HEK293 (cell line): ENCODE results near the gene DDO.

Source experiments
- CTCF ChIA-PET: fragments of 350-600 bp; formaldehyde crosslinking; extraction: SDS; loops from one replicate; lab custom pipeline; 2021; ENCODE audit warnings: antibody characterized with exemption; lab: Yijun Ruan, JAX
- POLR2A ChIA-PET: fragments of 300-600 bp; formaldehyde crosslinking; extraction: SDS; loops from one replicate; lab custom pipeline; 2020; ENCODE audit warnings: antibody characterized with exemption, inconsistent platforms; lab: Yijun Ruan, JAX
- H3K27ac ChIP-seq: fragments of 200-500 bp; sonication (Bioruptor generic); 2 replicates; pipeline ENCODE4 v1.5.1; 2014; ENCODE audit warnings: low read depth, low read length, control low read depth, inconsistent platforms; ENCODE audit errors: extremely low read depth
- H3K36me3 ChIP-seq, 2 experiments: fragments of 200-500 bp in 1 of 2; sonication (Bioruptor generic) in 1 of 2; 1 replicate in 1 of 2; 2 replicates in 1 of 2; pipeline ENCODE4 v1.5.1; 2014 to 2017; ENCODE audit warnings: inconsistent platforms in 2 of 2, low read length in 2 of 2; ENCODE audit not compliant: control insufficient read depth in 2 of 2, insufficient read depth in 1 of 2
- H3K4me1 ChIP-seq: fragments of 200-500 bp; sonication (Bioruptor generic); 2 replicates; pipeline ENCODE4 v1.5.1; 2014; ENCODE audit warnings: mild to moderate bottlenecking, low read length, inconsistent platforms; ENCODE audit not compliant: control insufficient read depth, insufficient read depth
- H3K4me3 ChIP-seq: 2 replicates; pipeline ENCODE4 v1.5.1; 2011; ENCODE audit warnings: low read depth, mild to moderate bottlenecking, control low read depth, low read length, moderate library complexity
- H3K9me3 ChIP-seq: fragments of 200-500 bp; sonication (Bioruptor generic); 2 replicates; pipeline ENCODE4 v1.5.1; 2014; ENCODE audit warnings: low read depth, low read length, inconsistent platforms; ENCODE audit not compliant: control insufficient read depth, insufficient read depth
- AEBP2 ChIP-seq: fragments of 450-650 bp; formaldehyde crosslinking; IDR thresholded peaks from 2 replicates; pipeline ENCODE4 v1.5.1; 2016; ENCODE audit warnings: missing biosample characterization, missing genetic modification characterization, borderline replicate concordance
- TRIM28 ChIP-seq: IDR thresholded peaks from 2 replicates; pipeline ENCODE4 v1.6.1; 2011; ENCODE audit warnings: low read length, control low read depth, borderline replicate concordance
- YY1 ChIP-seq: fragments of 450-650 bp; formaldehyde crosslinking; IDR thresholded peaks from 2 replicates; pipeline ENCODE4 v1.5.1; 2018; ENCODE audit warnings: missing biosample characterization, missing genetic modification characterization
- ZEB2 ChIP-seq: fragments of 450-650 bp; formaldehyde crosslinking; IDR thresholded peaks from 2 replicates; pipeline ENCODE4 v1.5.1; 2016; ENCODE audit warnings: missing biosample characterization, missing genetic modification characterization
- ZNF140 ChIP-seq: fragments of 450-650 bp; formaldehyde crosslinking; IDR thresholded peaks from 2 replicates; pipeline ENCODE4 v1.5.1; 2016; ENCODE audit warnings: missing biosample characterization, missing genetic modification characterization
- ZNF214 ChIP-seq: fragments of 450-650 bp; formaldehyde crosslinking; IDR thresholded peaks from 2 replicates; pipeline ENCODE4 v1.5.1; 2017; ENCODE audit warnings: missing biosample characterization, mild to moderate bottlenecking, missing genetic modification characterization, borderline replicate concordance
- ZNF223 ChIP-seq: fragments of 450-650 bp; formaldehyde crosslinking; IDR thresholded peaks from 2 replicates; pipeline ENCODE4 v1.5.1; 2016; ENCODE audit warnings: missing biosample characterization, missing genetic modification characterization
- ZNF266 ChIP-seq: fragments of 450-650 bp; formaldehyde crosslinking; IDR thresholded peaks from 2 replicates; pipeline ENCODE4 v1.5.1; 2016; ENCODE audit warnings: missing biosample characterization, missing genetic modification characterization, low read depth
- ZNF274 ChIP-seq, 2 experiments: fragments of 200-500 bp in 1 of 2; fragments of 450-650 bp in 1 of 2; sonication (Bioruptor generic) in 1 of 2; formaldehyde crosslinking in 1 of 2; IDR thresholded peaks; 2 replicates each; pipeline versions ENCODE4 v1.5.1 to v1.6.1; 2014 to 2016; ENCODE audit warnings: borderline replicate concordance in 1 of 2, inconsistent platforms in 1 of 2, low read length in 1 of 2, missing biosample characterization in 1 of 2, missing genetic modification characterization in 1 of 2
- ZNF341 ChIP-seq: fragments of 450-650 bp; formaldehyde crosslinking; IDR thresholded peaks from 2 replicates; pipeline ENCODE4; 2016; ENCODE audit warnings: low read depth, missing biosample characterization, missing genetic modification characterization
- ZNF398 ChIP-seq: fragments of 450-650 bp; formaldehyde crosslinking; IDR thresholded peaks from 2 replicates; pipeline ENCODE4 v1.5.1; 2017; ENCODE audit warnings: missing biosample characterization, missing genetic modification characterization
- ZNF433 ChIP-seq: fragments of 450-650 bp; formaldehyde crosslinking; IDR thresholded peaks from 2 replicates; pipeline ENCODE4 v1.5.1; 2016; ENCODE audit warnings: missing biosample characterization, missing genetic modification characterization, low read depth
- ZNF558 ChIP-seq: fragments of 450-650 bp; formaldehyde crosslinking; IDR thresholded peaks from 2 replicates; pipeline ENCODE4 v1.5.1; 2016; ENCODE audit warnings: missing biosample characterization, missing genetic modification characterization
- ZNF623 ChIP-seq: fragments of 450-650 bp; formaldehyde crosslinking; IDR thresholded peaks from 2 replicates; pipeline ENCODE4 v1.5.1; 2016; ENCODE audit warnings: missing biosample characterization, missing genetic modification characterization
- ZNF654 ChIP-seq: fragments of 450-650 bp; formaldehyde crosslinking; IDR thresholded peaks from 2 replicates; pipeline ENCODE4 v1.5.1; 2016; ENCODE audit warnings: low read depth, missing biosample characterization, missing genetic modification characterization
- ZNF660 ChIP-seq: fragments of 450-650 bp; IDR thresholded peaks from 2 replicates; pipeline ENCODE4 v1.5.1; 2018; ENCODE audit warnings: missing biosample characterization, mild to moderate bottlenecking, missing genetic modification characterization
- ZNF776 ChIP-seq: fragments of 450-650 bp; formaldehyde crosslinking; IDR thresholded peaks from 2 replicates; pipeline ENCODE4 v1.5.0; 2017; ENCODE audit warnings: missing biosample characterization, missing genetic modification characterization, borderline replicate concordance
- TF ChIP-seq, protein P1 (sequence below): fragments of 450-650 bp; formaldehyde crosslinking; IDR thresholded peaks from 2 replicates; pipeline ENCODE4 v1.5.1; 2016; ENCODE audit warnings: missing biosample characterization, missing genetic modification characterization
- TF ChIP-seq, protein P2 (sequence below): fragments of 450-650 bp; formaldehyde crosslinking; IDR thresholded peaks from 2 replicates; pipeline ENCODE4 v1.5.1; 2016; ENCODE audit warnings: missing biosample characterization, missing genetic modification characterization
- TF ChIP-seq, protein P3 (sequence below): fragments of 450-650 bp; formaldehyde crosslinking; IDR thresholded peaks from 2 replicates; pipeline ENCODE4 v1.5.1; 2016; ENCODE audit warnings: missing biosample characterization, missing genetic modification characterization
- TF ChIP-seq, protein P4 (sequence below): fragments of 450-650 bp; formaldehyde crosslinking; IDR thresholded peaks from 2 replicates; pipeline ENCODE4 v1.5.1; 2017; ENCODE audit warnings: missing biosample characterization, mild to moderate bottlenecking, missing genetic modification characterization, moderate library complexity

Gene DDO

DNA sequence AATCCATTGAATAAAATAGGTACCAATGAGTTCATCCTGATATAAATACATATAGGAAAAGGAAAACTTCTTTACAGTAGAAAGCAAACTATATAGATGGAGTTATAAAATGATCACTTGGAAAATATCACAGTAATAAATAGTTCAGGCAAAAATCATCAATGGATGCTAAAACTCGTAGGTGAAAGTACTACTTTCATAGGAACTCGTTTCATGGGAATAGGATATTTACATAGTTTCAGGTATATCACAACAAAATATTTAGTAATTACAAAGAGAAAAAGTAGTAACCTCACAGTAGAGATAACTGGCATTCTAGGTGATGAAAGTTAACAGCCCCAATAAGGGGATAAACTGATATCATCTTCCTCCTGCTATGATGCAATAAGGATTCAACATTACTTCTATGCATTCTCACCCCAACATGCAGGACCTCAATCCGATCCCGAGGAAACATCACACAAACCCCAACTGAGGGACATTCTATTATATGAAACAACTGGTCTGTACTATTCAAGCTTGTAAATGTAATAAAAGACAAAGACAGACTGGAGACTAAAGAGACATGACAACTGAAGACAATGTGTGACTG is 13.7 kb downstream of the DDO start:
- H3K36me3 ChIP-seq, result no peaks in the 10 kb centered on the region
- ChIA-PET POLR2A (no interaction called here), CTCF (interaction anchor here (0.6 to 4.5 kb wide), 5 partner anchors 9 to 15 kb away, joined by 3 to 21 read pairs (median 3); no protein-coding TSS in a partner anchor)
- H3K27ac ChIP-seq, result no peak overlapping the region
- no peaks in the 10 kb centered on the region for H3K9me3 ChIP-seq
- no peaks in the 10 kb centered on the region; the same call in 1 of the 2 replicates for H3K4me1 ChIP-seq
- TF ChIP-seq, protein P1, sequence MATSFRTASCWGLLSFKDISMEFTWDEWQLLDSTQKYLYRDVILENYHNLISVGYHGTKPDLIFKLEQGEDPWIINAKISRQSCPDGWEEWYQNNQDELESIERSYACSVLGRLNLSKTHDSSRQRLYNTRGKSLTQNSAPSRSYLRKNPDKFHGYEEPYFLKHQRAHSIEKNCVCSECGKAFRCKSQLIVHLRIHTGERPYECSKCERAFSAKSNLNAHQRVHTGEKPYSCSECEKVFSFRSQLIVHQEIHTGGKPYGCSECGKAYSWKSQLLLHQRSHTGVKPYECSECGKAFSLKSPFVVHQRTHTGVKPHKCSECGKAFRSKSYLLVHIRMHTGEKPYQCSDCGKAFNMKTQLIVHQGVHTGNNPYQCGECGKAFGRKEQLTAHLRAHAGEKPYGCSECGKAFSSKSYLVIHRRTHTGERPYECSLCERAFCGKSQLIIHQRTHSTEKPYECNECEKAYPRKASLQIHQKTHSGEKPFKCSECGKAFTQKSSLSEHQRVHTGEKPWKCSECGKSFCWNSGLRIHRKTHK (tag by site-specific recombination), result no peak
- TF ChIP-seq ZNF660 (tag by site-specific recombination), result peak; percentile 88
- no peak overlapping the region for H3K4me3 ChIP-seq

DNA sequence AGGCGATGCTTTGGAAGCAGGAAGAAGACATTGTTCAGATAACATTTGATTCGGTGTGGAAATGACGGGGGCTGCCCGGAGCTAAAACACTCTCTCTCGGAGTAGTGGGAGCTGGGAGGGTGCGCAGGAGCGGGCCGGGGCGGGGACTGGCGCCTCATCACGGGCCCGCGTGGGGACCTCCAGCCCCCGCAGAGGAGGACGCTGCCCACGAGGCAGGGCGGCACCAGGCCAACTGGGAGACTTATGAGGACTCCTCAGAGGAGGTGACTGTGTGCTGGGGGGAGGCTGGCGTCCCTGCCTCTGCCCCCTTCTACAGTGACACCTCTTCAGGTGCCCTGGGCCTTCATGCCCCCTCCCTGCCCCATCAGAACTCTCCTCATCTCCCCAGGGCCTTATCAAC is 15.2 kb downstream of the DDO start:
- Histone ChIP-seq H3K9me3 (no peaks in the 10 kb centered on the region), H3K4me1 (no peaks in the 10 kb centered on the region; the same call in 1 of the 2 replicates), H3K27ac (no peak overlapping the region), H3K4me3 (no peak overlapping the region), H3K36me3 (no peaks in the 10 kb centered on the region)
- TF ChIP-seq ZNF558 (no peak), ZEB2 (no peak), ZNF433 (tag by site-specific recombination) (no peak), YY1 (tag by site-specific recombination) (no peak), TRIM28 (no peak), ZNF140 (tag by site-specific recombination) (no peak), ZNF266 (tag by site-specific recombination) (no peak), ZNF214 (tag by site-specific recombination) (no peak), ZNF776 (tag by site-specific recombination) (no peak), ZNF274 (IDR thresholded peaks at IDR 0.05; ENCODE audit: low read length) (no peak), ZNF274 (tag by site-specific recombination; IDR thresholded peaks at IDR 0.05; ENCODE audit: borderline replicate concordance) (no peak), ZNF223 (no peak), ZNF341 (tag by site-specific recombination) (no peak), ZNF654 (no peak), ZNF398 (tag by site-specific recombination) (no peak), AEBP2 (tag by site-specific recombination) (no peak), ZNF623 (tag by site-specific recombination) (no peak)
- TF ChIP-seq, protein P2, sequence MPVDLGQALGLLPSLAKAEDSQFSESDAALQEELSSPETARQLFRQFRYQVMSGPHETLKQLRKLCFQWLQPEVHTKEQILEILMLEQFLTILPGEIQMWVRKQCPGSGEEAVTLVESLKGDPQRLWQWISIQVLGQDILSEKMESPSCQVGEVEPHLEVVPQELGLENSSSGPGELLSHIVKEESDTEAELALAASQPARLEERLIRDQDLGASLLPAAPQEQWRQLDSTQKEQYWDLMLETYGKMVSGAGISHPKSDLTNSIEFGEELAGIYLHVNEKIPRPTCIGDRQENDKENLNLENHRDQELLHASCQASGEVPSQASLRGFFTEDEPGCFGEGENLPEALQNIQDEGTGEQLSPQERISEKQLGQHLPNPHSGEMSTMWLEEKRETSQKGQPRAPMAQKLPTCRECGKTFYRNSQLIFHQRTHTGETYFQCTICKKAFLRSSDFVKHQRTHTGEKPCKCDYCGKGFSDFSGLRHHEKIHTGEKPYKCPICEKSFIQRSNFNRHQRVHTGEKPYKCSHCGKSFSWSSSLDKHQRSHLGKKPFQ (tag by site-specific recombination), result no peak
- TF ChIP-seq, protein P3, sequence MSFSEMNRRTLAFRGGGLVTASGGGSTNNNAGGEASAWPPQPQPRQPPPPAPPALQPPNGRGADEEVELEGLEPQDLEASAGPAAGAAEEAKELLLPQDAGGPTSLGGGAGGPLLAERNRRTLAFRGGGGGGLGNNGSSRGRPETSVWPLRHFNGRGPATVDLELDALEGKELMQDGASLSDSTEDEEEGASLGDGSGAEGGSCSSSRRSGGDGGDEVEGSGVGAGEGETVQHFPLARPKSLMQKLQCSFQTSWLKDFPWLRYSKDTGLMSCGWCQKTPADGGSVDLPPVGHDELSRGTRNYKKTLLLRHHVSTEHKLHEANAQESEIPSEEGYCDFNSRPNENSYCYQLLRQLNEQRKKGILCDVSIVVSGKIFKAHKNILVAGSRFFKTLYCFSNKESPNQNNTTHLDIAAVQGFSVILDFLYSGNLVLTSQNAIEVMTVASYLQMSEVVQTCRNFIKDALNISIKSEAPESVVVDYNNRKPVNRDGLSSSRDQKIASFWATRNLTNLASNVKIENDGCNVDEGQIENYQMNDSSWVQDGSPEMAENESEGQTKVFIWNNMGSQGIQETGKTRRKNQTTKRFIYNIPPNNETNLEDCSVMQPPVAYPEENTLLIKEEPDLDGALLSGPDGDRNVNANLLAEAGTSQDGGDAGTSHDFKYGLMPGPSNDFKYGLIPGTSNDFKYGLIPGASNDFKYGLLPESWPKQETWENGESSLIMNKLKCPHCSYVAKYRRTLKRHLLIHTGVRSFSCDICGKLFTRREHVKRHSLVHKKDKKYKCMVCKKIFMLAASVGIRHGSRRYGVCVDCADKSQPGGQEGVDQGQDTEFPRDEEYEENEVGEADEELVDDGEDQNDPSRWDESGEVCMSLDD, result no peak
- TF ChIP-seq, protein P4, sequence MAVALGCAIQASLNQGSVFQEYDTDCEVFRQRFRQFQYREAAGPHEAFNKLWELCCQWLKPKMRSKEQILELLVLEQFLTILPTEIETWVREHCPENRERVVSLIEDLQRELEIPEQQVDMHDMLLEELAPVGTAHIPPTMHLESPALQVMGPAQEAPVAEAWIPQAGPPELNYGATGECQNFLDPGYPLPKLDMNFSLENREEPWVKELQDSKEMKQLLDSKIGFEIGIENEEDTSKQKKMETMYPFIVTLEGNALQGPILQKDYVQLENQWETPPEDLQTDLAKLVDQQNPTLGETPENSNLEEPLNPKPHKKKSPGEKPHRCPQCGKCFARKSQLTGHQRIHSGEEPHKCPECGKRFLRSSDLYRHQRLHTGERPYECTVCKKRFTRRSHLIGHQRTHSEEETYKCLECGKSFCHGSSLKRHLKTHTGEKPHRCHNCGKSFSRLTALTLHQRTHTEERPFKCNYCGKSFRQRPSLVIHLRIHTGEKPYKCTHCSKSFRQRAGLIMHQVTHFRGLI, result no peak
- POLR2A ChIA-PET, result no interaction called here
- CTCF ChIA-PET, result interaction anchor here (1.4 kb wide), 1 partner anchor 9 kb away, joined by 4 read pairs; no protein-coding TSS in a partner anchor
